COR-L47 (cell line): Measurements from ENCODE around the gene EVI5.
"Not testable (repeated sequence)": the region's sequence is repeated elsewhere in the genome, so short reads cannot be mapped to it uniquely, and the experiment has no call there.

Source experiments
- DNase-seq: peaks from one replicate; lab custom pipeline; 2025; lab: John Stamatoyannopoulos, UW

Gene EVI5

DNA sequence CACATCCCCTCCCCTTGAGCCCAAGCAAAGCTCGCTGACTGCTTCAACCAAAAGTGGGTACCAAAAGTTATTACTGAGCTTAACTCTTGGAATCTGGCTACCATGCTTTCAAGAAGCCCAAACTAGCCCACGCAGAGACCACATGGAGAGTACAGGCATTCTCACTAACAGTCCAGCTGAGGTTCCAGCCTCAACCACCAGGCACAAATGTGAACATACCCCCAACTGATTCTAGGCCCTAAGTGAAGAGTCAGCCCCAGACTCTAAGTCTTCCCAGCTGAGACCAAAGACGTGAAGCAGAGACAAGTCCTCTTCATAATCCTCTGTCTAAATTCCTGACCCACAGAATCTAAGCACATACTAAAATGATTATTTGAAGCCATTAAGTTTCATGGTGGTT, 36.8 kb downstream of the EVI5 start:
- no peak for DNase-seq

DNA sequence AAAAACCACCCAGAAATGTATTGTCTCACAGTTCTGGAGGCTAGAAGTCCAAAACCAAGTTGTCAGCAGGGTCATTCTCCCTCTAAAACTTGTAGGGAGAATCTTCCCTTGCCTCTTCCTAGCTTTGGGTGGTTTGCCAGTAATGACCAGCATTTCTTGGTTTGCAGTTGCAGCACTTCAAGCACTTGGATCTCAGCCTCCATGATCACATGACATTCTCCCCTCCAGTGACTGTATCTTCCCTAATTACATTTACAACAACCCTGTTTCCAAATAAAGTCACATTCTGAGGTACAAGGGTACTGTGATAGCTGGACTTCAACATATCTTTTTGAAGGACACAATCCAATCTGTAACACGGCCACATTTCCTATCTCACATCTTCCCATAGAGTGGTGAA, 37.2 kb downstream of the EVI5 start:
- DNase-seq: no peak

DNA sequence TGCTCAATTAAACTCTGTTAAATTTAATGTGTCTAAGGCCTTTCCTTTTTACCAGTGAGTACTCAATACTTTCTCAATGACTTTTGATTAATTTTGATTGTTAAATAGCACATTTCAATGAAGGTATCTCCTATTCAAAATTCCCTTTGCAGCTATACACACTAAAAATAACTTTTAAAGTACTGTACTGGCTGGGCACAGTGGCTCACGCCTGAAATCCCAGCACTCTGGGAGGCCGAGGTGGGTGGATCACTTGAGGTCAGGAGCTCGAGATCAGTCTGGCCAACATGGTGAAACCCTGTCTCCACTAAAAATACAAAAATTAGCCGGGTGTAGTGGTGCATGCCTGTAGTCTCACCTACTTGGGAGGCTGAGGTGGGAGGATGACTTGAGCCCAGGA, 38.7 kb downstream of the EVI5 start:
- DNase-seq: not testable (repeated sequence)

DNA sequence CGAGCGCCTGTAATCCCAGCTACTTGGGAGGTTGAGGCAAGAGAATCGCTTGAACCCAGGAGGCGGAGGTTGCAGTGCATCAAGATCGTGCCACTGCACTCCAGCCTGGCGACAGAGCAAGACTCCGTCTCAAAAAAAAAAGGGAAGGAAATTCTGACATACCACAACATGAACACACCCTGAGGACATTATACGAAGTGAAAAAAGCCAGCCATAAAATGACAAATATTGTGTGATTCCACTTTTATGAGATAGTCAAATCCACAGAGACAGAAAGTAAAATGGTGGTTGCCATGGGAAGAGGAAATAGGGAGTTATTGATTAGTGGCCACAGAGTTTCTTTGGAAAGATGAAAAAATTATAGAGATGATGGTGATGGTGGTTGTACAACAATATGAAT, 41.7 kb downstream of the EVI5 start:
- no peak for DNase-seq

DNA sequence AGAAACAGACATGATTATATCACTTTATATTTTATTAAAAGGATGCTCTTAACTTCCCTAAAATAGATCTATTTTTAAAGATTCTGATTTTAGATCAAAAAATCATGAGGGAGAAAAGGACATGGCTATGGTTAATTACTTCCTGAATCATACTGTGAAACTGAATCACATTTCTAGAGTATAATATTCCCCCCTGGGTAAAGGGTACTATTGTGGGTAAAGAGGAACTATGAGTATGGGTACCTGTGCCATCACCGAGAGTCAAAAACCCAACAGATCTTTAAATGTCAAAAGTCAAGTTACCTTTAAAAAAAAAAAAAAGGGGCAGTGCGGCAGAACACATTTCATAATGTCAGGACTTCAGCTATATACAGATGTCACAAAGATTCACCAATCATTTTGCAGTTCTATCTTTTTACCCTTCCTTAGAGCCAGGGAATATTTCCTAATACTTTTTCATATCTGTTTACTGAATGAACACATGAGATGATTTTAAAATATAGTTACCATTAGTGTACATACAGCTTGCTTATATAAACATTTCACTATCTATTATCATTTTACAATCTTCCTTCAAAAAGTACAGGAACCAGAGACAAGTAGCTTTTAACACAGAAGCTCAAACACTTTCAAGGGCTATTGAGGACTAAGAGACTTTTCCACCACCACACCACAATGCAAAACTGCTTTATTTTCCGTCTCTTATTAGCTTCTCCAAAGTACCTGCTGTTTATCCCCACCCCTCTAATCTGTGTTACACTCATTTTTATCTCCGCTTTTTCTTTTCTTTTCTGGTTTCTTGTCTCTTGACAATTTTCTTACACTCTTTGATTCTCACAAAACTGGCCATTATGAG, 45.0 kb downstream of the EVI5 start:
- no peak for DNase-seq

DNA sequence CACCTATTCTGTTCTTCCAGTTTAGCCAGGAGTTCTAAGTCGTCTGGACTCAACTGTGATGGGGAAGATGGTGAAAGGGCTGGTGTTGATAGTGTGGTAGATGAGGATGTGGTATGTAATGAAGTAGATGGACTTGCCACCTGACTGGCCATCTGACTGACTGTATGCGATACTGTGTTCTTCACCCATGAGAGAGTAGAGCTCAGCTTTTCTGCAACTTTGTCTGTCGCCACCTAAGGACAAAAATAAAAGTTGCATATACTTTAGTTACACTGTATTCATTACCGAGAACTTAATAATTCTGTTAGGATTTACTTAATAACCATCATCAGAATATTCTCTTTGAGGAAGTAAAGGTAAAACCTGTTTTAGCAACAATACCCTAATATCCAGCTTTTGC, 48.5 kb downstream of the EVI5 start:
- peak; percentile 4 for DNase-seq

DNA sequence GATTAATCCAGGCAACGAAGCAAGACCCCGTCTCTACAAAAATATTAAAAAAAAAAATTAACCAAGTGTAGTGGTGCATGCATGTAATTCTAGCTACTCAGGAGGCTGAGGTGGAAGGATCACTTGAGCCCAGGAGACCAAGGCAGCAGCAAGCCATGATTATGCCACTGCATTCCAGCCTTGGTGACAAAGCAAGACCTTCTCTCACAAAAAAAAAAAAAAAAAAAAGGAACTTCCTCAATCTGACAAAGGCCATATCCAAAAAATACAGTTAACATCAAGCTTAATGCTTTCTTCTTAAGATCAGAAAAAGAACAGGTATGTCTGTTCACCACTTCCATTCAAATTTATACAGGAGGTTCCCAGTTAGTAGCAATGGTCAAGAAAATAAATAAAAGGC, 54.4 kb downstream of the EVI5 start:
- DNase-seq: no peak

DNA sequence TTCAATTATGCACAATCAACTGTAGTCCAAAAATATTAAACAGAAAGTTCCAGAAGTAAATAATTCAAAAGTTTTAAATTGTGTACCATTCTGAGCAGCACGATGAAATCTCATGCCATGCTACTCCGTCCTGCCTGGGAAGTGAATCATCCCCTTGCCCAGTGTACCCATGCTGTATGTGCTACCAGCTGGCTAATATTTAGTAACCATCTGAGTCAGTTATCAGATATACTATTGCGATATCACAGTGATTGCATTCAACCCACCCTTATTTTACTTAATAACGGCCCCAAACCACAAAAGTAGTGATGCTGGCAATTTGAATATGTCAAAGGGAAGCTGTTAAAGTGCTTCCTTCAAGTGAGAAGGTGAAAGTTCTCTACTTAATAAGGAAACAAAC, 56.2 kb downstream of the EVI5 start:
- DNase-seq: no peak

DNA sequence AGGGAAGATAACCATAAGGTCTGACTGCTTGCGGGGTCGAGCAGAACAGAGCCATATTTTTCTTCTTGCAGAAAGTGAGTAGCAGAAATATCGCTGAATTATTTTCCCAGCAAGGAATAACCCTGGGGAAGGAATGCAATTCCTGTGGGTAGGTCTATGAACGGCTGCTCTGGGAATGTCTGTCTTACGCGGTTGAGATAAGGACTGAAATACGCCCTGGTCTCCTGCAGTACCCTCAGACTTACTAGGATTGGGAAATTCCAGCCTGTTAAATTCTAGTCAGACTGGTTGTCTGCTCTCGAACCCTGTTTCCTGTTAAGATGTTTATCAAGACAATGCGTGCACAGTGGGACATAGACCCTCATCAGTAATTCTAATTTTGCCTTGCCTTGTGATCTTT, 61.2 kb downstream of the EVI5 start:
- DNase-seq: not testable (repeated sequence)

DNA sequence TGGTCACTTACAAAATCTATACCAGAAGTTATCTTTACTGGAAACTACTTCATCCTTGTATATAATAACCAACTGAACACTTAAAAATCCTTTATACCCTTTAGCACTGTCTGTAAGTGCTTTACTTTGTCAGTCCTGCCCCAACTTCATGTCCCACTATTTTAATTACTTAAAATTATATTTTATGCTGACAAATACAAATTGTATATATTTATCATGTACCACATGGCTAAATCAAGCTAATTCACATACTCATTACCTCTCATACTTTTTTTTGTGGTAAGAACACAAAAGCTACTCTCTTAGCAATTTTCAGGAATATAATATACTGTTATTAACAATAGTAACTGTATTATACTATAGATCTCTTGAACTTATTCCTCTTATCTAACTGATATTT, 63.0 kb downstream of the EVI5 start:
- DNase-seq: no peak

DNA sequence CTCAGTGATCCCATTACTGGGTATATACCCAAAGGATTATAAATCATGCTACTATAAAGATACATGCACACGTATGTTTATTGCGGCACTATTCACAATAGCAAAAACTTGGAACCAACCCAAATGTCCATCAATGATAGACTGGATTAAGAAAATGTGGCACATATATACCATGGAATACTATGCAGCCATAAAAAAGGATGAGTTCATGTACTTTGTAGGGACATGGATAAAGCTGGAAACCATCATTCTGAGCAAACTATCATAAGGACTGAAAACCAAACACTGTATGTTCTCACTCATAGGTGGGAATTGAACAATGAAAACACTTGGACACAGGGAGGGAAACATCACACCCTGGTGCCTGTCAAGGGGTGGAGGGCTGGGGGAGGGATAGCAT, 63.8 kb downstream of the EVI5 start:
- DNase-seq: not testable (repeated sequence)

DNA sequence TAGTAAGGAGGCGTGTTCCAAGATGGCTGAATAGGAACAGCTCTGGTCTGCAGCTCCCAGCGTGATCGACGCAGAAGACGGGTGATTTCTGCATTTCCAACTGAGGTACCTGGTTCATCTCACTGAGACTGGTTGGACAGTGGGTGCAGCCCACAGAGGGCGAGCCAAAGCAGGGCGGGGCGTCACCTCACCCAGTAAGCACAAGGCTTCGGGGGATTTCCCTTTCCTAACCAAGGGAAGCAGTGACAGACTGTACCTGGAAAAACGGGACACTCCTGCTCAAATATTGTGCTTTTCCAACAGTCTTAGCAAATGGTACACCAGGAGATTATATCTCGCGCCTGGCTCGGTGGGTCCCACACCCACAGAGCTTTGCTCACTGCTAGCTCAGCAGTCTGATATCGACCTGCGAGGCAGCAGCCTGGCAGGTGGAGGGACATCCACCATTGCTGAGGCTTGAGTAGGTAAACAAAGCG, 69.4 kb downstream of the EVI5 start:
- DNase-seq: not testable (repeated sequence)

DNA sequence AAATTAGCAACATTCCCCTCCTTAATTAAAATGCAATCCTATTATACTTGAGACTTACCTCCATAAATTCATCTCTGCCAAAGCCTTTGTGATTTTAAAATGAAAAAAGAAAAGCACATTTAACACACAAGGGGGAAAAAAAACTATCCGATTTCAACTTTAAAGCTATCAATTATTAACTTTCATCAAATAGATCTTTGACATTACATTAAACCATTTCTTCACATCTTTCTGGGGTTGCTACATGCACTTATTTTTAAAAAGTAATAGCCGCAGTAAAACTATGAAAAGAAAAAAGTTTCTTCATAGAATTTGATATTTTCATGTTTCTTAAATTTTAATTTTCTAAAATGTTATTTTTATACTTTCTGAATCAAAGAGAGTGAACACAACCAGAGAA, 71.0 kb downstream of the EVI5 start:
- DNase-seq: no peak

DNA sequence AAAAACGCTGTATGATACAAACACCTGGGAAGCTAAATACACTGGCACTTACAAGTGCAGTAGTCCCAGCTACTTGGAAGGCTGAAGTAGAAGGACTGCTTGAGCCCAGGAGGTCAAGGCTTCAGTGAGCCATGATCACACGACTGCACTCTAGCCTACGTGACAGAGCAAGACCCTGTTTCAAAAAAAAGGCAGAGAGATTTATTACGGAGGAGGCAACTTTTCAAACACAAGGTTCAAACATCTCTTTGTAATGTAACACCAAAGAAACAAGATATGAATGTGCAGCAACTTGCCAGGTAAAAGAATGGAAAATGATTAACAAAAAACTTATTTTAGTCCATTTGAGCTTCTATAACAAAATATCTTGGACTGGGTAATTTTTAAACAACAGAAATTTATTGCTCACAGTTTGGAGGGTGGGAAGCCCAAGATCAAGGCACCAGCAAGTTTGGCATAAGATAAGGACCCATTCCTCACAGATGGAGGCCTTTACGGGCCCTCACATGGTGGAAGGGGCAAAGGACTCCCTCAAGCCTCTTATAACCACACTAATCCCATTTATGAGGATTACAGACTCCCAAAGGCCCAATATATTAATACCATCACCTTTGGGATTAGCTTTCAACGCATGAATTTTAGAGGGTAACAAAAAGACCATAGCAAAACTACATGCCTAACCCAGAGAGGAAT, 73.3 kb downstream of the EVI5 start:
- no peak for DNase-seq

DNA sequence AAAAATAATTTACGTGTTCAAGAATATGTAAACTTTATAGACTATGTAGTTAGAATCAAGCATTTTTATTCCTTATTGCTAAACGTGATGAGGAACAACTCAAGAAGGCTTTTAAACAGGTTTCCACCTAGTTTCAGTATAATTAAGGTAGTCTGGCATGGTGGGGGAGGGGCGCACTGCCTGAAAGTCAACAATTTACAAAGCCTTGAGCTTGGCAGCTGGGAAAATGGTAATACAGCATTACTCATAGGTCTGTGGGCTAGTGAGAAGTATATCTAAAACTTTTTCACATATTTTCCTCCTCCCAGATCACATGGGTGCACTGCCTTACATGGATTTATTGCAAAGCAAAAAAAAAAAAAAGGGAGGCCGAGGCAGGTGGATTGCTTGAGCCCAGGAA, 75.2 kb downstream of the EVI5 start:
- DNase-seq: no peak

DNA sequence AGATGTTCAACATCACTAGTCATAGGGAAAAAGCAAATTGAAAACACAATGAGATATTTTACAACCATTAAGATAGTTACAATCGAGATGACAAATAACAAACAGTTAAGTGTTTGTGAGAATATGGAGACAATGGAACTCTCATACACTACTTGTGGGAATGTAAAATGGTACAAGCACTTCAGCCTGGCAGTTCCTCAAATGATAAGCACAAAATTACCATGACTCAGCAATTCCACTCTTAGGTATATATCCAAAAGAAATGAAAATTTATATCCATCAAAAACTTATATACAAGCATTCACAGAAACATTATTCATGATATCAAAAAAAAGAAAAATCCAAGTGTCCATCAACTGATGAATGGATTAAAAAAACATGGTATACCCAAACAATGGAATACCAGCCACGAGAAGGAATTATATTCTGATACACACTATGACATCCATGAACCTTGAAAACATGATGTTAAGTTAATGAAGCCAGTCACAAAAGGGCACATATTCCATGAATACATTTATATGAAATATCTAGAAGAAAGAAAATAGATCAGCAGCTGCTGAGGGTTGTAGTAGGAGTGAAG, 76.4 kb downstream of the EVI5 start:
- no peak for DNase-seq

DNA sequence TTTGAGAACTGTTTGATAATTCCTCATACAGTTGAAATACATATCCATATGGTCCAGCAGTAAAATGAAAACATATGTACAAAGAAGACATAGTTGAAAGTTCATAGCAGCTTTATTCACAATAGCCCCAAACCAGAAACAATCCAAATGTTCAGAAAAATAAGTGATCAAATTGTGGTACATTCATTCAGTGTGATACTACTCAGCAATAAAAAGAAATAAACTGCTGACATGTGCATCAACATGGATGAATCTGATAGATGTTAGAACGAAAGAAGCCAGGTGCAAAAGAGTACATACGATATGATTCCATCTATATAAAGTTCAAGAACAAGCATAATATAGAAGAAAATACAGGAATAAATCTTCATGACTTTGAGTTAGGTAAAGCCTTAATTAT, 77.2 kb downstream of the EVI5 start:
- DNase-seq: no peak

DNA sequence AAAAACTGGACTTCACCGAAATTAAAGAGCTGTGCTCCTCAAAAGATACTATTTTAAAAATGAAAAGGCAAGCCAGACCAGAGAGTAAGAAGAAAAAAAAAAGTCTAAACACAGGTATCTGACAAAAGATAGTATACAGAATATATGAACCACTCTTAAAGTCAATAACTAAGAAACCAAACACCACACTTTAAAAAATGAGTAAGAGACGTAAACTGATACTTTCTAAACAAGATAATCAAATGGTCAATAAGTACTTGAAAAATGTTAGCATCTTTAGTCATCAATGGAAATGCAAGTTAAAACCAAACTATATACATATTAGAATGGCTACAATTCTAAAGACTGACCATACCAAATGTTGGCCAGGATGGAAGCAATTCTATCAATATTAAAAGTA, 77.6 kb downstream of the EVI5 start:
- no peak for DNase-seq

DNA sequence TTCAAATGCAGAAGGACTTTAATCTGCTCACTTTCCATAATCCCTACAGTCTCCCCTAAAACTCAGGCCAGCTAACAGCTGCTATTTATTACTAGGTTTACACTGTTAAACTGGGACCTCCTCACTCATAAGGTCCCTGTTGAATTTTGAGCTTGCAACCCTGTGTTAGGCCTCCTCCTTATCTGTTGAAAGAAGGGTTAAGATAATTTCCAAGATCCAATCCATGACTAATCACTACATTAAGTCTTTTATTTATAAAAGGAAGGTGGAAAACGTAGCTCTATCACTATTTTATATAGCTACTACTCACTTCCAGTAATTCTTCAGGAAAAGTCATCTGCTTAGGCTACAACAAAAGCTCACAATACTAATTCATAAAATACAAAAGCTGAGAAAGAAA, 79.5 kb downstream of the EVI5 start:
- no peak for DNase-seq

DNA sequence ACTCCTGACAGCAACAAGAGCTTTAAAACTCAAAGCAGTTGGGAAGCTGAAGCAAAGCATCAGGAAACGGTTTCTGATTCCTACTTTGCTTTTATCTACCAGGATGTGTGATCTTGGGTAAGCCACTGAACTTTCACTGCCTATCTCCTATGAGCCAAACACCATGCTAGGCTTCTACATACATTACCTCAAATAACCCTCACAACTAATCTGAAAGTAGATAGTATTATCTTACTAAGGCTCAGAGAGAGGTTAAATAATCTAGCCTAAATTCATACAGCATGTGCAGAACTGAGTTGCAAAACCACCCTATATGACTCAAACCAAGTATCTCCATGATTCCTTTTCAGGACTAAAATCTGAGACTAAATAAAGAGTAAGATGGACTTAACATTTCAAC, 83.8 kb downstream of the EVI5 start:
- no peak for DNase-seq

DNA sequence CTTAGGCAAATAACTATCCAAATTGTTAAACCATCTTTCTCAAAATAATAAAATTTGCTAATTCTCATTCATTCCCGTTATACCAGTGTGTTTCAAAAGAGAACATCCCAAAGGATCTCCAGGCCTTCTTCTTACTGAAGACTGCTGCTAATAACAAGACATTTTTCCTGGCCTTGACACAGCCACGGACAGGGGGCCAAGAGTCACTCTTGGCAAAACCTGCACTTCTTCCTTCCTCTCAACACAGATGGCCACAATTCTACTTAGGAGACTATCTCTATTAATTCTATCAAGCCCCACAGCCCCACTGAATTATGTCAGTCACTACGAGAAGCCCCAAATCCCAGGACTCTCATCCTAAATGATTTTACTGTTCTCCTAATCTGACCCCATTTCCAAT, 86.0 kb downstream of the EVI5 start:
- no peak for DNase-seq

DNA sequence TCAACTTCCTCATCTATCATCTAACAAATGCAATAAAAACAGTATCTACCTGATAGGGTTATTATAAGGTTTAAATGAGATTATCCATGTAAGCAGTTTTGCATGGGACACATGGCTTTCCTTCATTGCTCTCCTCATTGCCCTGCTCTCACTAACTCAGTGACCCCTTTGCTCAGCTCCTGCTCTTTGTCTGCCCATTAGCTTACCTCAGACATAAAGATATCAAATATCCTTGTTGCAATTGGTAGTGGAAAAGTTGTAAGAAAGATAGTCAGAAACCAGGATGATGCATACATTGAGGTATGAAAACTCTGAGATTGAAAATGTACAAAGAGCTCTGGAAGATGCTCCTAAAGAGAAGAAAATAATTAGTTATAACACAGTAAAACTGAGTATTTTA, 89.8 kb downstream of the EVI5 start:
- no peak for DNase-seq

DNA sequence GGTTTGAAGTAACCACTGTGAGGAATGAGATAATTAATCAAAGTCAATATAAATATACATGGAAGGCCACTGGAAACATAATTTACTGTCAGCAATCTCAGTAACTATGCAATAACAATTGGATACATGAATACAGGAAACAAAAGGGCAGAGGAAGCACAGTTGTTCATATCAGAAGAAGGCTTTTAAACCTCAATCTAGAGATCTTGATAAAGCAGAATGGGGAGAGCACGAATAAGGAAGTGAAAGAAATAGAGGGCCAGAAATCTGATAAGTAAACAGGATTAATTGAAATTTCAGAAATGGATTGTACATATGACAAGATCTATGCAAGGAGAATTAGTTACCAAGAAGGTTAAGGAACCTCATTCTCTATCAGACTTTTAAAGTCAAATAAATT, 93.0 kb downstream of the EVI5 start:
- no peak for DNase-seq
